A549 (cell line): ENCODE data around the gene SMAD3. TPM values are rescaled to one million over a fixed set of nuclear protein-coding genes. Genes with fewer than 3 reads are reported as not detected.

Experiments used
- ATAC-seq, 2 experiments: fragments of 200-7000 bp in 1 of 2; fragments of >200 bp in 1 of 2; cut with Nextera tagmentation in 1 of 2; cut with Tn5 transposase in 1 of 2; 3 replicates each; pipeline versions ENCODE4 v1.8.0 to v1.9.1; 2018 to 2020; ENCODE audit warnings: mild to moderate bottlenecking in 1 of 2, moderate library complexity in 1 of 2
- CTCF ChIA-PET: fragments of 300-600 bp; sonication (Branson Sonifier 250); formaldehyde crosslinking; extraction: SDS; loops from one replicate; lab custom pipeline; 2021; ENCODE audit warnings: antibody characterized with exemption, inconsistent platforms; lab: Yijun Ruan, JAX
- POLR2A ChIA-PET: fragments of 350-600 bp; formaldehyde crosslinking; extraction: SDS; loops from one replicate; lab custom pipeline; 2021; ENCODE audit warnings: antibody characterized with exemption, inconsistent platforms; lab: Yijun Ruan, JAX
- DNase-seq, 2 experiments: peaks; one replicate each; pipeline versions ENCODE4 v3.0.0 to v3.0.0-alpha.2; 2011 to 2016; ENCODE audit warnings: low read depth in 1 of 2, low spot score in 1 of 2
- FAIRE-seq: peaks from 2 replicates; lab custom pipeline; 2011; peaks lifted over from hg19 to GRCh38; lab: Jason Lieb, UNC
- H3K27ac ChIP-seq, 2 experiments: fragments of >200 bp; sonication (Bioruptor Twin); formaldehyde crosslinking; 3 replicates each; pipeline ENCODE4 v1.5.1; 2016 to 2017
- H3K4me1 ChIP-seq: fragments of >200 bp; sonication (Bioruptor Twin); formaldehyde crosslinking; 3 replicates; pipeline ENCODE4 v1.6.1; 2016
- H3K4me2 ChIP-seq: fragments of >200 bp; sonication (Bioruptor Twin); formaldehyde crosslinking; 3 replicates; pipeline ENCODE4 v1.6.1; 2016
- H3K4me3 ChIP-seq: fragments of >200 bp; sonication (Bioruptor Twin); formaldehyde crosslinking; 3 replicates; pipeline ENCODE4 v1.5.1; 2016
- H3K9me3 ChIP-seq: fragments of >200 bp; sonication (Bioruptor Twin); formaldehyde crosslinking; 3 replicates; pipeline ENCODE4 v1.6.1; 2016
- CTCF ChIP-seq: fragments of >200 bp; sonication (Bioruptor Twin); formaldehyde crosslinking; IDR thresholded peaks from 3 replicates; pipeline ENCODE4 v1.5.1; 2016
- FOSB ChIP-seq: fragments of 250-450 bp; sonication (Bioruptor Pico); IDR thresholded peaks from 2 replicates; pipeline ENCODE4 v1.5.0; 2020; ENCODE audit warnings: mild to moderate bottlenecking, moderate library complexity
- HEYL ChIP-seq: fragments of 250-450 bp; sonication (Bioruptor Pico); IDR thresholded peaks from 2 replicates; pipeline ENCODE4 v1.8.0; 2021; ENCODE audit warnings: mild to moderate bottlenecking, moderate library complexity
- HOXA7 ChIP-seq: fragments of 250-450 bp; sonication (Bioruptor Pico); IDR thresholded peaks from 2 replicates; pipeline ENCODE4 v1.5.0; 2020; ENCODE audit warnings: mild to moderate bottlenecking, moderate library complexity
- HOXB5 ChIP-seq: fragments of 250-450 bp; sonication (Bioruptor Pico); IDR thresholded peaks from 2 replicates; pipeline ENCODE4 v1.5.0; 2020; ENCODE audit warnings: mild to moderate bottlenecking, moderate library complexity
- JUN ChIP-seq, 2 experiments: fragments of >200 bp; sonication (Bioruptor Twin); formaldehyde crosslinking; IDR thresholded peaks; 2 replicates in 1 of 2; 3 replicates in 1 of 2; pipeline ENCODE4 v1.6.1; 2016 to 2017
- MAX ChIP-seq: IDR thresholded peaks from 2 replicates; pipeline ENCODE4 v1.6.1; 2012
- MYC ChIP-seq: IDR thresholded peaks from 2 replicates; pipeline ENCODE4 v1.6.1; 2012; ENCODE audit warnings: mild to moderate bottlenecking, inconsistent platforms, low read length, improper control_type of control experiment, borderline replicate concordance
- NPAS2 ChIP-seq: fragments of 250-450 bp; sonication (Bioruptor Pico); IDR thresholded peaks from 2 replicates; pipeline ENCODE4 v1.8.0; 2022; ENCODE audit warnings: mild to moderate bottlenecking, moderate library complexity, borderline replicate concordance
- POLR2A ChIP-seq: IDR thresholded peaks from 2 replicates; pipeline ENCODE4 v1.6.1; 2012; ENCODE audit warnings: mild to moderate bottlenecking, low read length
- POLR2AphosphoS2 ChIP-seq: conservative IDR thresholded peaks from 2 replicates; pipeline ENCODE4 v1.6.1; 2012; ENCODE audit warnings: low read length, improper control_type of control experiment, inconsistent platforms
- RAD21 ChIP-seq, 2 experiments: fragments of >200 bp in 1 of 2; sonication (Bioruptor Twin) in 1 of 2; formaldehyde crosslinking in 1 of 2; IDR thresholded peaks in 1 of 2; conservative IDR thresholded peaks in 1 of 2; 2 replicates in 1 of 2; 3 replicates in 1 of 2; pipeline ENCODE4 v1.6.1; 2012 to 2018; ENCODE audit warnings: inconsistent platforms in 1 of 2
- RCOR1 ChIP-seq: fragments of 150-350 bp; IDR thresholded peaks from 2 replicates; pipeline ENCODE4 v1.6.1; 2014; ENCODE audit warnings: antibody characterized with exemption, low read length, low read depth
- RNF2 ChIP-seq: fragments of 200-600 bp; sonication (generic); IDR thresholded peaks from 2 replicates; pipeline ENCODE4 v1.6.1; 2016; ENCODE audit warnings: low read depth, mild to moderate bottlenecking, antibody characterized with exemption, moderate library complexity, borderline replicate concordance
- SMC3 ChIP-seq: fragments of >200 bp; sonication (Bioruptor Twin); formaldehyde crosslinking; IDR thresholded peaks from 3 replicates; pipeline ENCODE4 v1.6.1; 2018; ENCODE audit warnings: inconsistent platforms
- TP53 ChIP-seq: fragments of 250-450 bp; sonication (Bioruptor Pico); IDR thresholded peaks from 2 replicates; pipeline ENCODE4 v1.5.0; 2021; ENCODE audit warnings: mild to moderate bottlenecking, moderate library complexity
- USF2 ChIP-seq: fragments of 450-650 bp; IDR thresholded peaks from 2 replicates; pipeline ENCODE4 v1.6.1; 2014; ENCODE audit warnings: antibody characterized with exemption
- ZFP36 ChIP-seq: fragments of 450-650 bp; IDR thresholded peaks from 2 replicates; pipeline ENCODE4 v1.6.1; 2014; ENCODE audit warnings: borderline replicate concordance; ENCODE audit not compliant: partially characterized antibody
- WGBS: methylation state at CpG from one replicate; pipeline ENCODE4 v1.1.6; 2017; ENCODE audit errors: missing lambda C conversion rate; 5-methylcytosine and 5-hydroxymethylcytosine counted together
- polyA plus RNA-seq, 4 experiments: library from polyadenylated mRNA; depleted of rRNA in 3 of 4; stranded (reverse); fragments of >200 nt; fragmentation: RNase III in 1 of 4; extraction: RNeasy Plus Mini Kit Qiagen cat#74134 plus additional on column Dnase treatment in 1 of 4; gene quantifications; 2 replicates in 3 of 4; 3 replicates in 1 of 4; pipeline ENCODE4 v1.2.3, GENCODE V29; 2011 to 2017
- TF ChIP-seq, protein P1 (sequence below): IDR thresholded peaks from 2 replicates; pipeline ENCODE4 v1.6.1; 2012

SMAD3 gene
- polyA plus RNA-seq, 2 of the 4 experiments (the other 2 are of a cell fraction) = 74.6 to 77.2 TPM

DNA sequence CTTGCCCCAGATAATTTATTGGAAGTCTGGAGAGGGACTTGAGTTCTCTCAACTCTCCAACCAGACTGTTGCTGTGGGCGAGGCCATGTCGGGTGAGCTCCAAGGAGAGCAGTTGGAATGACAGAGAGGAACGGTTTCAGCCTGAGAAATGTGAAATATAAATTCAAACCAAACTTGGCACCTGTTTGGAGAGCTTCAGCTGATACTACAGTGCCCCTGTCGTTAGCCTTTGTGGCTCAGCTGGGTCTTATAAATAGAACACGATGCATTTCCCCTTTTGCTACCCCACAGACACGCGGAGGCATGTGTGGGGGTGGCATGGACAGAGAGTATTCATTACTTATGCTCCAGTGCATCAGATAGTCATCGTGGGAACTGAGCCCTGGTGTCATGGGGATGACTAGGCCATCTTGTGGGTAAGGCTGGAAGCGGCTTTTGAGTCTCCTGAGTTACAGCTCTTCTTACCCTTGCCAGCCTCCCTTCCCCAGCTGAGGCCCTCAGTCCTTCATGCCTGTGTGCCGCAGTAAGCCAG is 15.6 kb downstream of the SMAD3 start:
- DNase-seq (peak in 1 of 2 experiments; percentile 71), FAIRE-seq (no peak), ATAC-seq (peak in 1 of 2 experiments; percentile 7; a peak in 2 of 6 replicates)
- TF ChIP-seq RAD21 (conservative IDR thresholded peaks at IDR 0.05 in 1 of 2, IDR thresholded peaks at IDR 0.05 in 1 of 2) = peak in 1 of 2 experiments; percentile 32; a peak in 3 of 5 replicates
- TF ChIP-seq RCOR1 = no peak
- TF ChIP-seq JUN (IDR thresholded peaks at IDR 0.05) = 0 out of 5 replicates have a peak, but pooled peaks of 1 of the 2 experiments have one; percentile 8
- TF ChIP-seq, protein P1, sequence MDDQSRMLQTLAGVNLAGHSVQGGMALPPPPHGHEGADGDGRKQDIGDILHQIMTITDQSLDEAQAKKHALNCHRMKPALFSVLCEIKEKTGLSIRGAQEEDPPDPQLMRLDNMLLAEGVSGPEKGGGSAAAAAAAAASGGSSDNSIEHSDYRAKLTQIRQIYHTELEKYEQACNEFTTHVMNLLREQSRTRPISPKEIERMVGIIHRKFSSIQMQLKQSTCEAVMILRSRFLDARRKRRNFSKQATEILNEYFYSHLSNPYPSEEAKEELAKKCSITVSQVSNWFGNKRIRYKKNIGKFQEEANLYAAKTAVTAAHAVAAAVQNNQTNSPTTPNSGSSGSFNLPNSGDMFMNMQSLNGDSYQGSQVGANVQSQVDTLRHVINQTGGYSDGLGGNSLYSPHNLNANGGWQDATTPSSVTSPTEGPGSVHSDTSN = no peak
- TF ChIP-seq CTCF = peak; percentile 31; the same call in 2 of the 3 replicates
- TF ChIP-seq MYC = 0 out of 2 replicates have a peak, but pooled peaks have one; percentile 25
- 0 out of 3 replicates have a peak, but pooled peaks have one; percentile 21 for TF ChIP-seq SMC3
- CTCF ChIA-PET = interaction anchor here (0.7 to 4.2 kb wide), 10 partner anchors 9 to 223 kb away, joined by 3 to 18 read pairs (median 4); partner anchors contain the start of gene SMAD3
- WGBS = 81% methylated on average over 10 of the region's 10 CpGs
- Histone ChIP-seq H3K27ac (peak overlapping the region in 1 of 2 experiments; percentile 62; a peak in 4 of 6 replicates), H3K9me3 (no peaks in the 10 kb centered on the region), H3K4me2 (no peak overlapping the region), H3K4me1 (peaks cover 99% of the 10 kb centered on the region), H3K4me3 (no peak overlapping the region)
- POLR2A ChIA-PET = no interaction called here

- ChIA-PET POLR2A (interaction anchor here (0.6 kb wide), 1 partner anchor 23 kb away, joined by 3 read pairs; no protein-coding TSS in a partner anchor), CTCF (interaction anchor here (0.6 to 4.2 kb wide), 12 partner anchors 10 to 222 kb away, joined by 3 to 18 read pairs (median 4); partner anchors contain the start of gene SMAD3)
- DNase-seq = no peak
Measured at GRCh38 chr15:67082007-67082536, 16.7 kb downstream of the SMAD3 start.

DNA sequence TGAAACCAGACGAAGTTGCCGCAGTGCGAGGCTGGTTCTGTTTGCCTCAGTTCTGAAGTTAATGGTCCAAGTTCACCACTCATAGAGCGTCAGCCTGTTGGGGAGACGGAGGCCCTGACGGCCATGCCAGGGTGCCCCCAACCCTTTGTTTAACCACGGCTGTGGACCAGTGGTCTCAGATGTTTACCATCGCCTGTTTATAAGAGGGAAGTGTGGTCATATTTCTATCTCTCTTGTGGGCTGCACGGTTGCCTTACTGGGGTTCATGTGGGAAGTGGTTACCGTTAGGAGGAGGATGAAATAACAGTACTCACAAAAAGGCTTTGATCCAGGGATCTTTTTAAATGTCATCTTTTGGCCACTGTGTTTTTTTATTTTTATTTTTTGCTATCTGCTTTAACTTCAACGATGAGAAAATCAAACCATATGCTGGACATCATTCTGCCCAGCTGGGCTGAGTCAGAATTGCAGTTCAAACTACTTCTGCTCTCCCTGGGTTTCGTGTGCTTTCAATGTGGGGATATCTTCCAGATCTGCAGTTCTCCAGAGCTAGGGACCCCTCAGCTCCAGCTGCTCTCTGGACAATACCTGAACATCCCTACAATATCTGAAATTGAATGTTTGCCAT is 17.8 kb downstream of the SMAD3 start:
- Histone ChIP-seq H3K4me2 (peak overlapping the region; percentile 38; the same call in 1 of the 3 replicates), H3K9me3 (no peaks in the 10 kb centered on the region), H3K4me3 (no peak overlapping the region), H3K27ac (peak overlapping the region in 1 of 2 experiments; percentile 62; a peak in 3 of 6 replicates), H3K4me1 (peaks cover 99% of the 10 kb centered on the region)
- WGBS = 86% methylated on average over 12 of the region's 12 CpGs
- ATAC-seq (no peak), FAIRE-seq (no peak), DNase-seq (no peak)
- no peak for TF ChIP-seq MAX
- 0 out of 5 replicates have a peak, but pooled peaks of 1 of the 2 experiments have one; percentile 30 for TF ChIP-seq JUN (IDR thresholded peaks at IDR 0.05)
- CTCF ChIA-PET = interaction anchor here (1.0 to 4.2 kb wide), 9 partner anchors 11 to 220 kb away, joined by 3 to 18 read pairs (median 5); partner anchors contain the start of gene SMAD3
- POLR2A ChIA-PET = interaction anchor here (1.0 kb wide), 1 partner anchor 18 kb away, joined by 3 read pairs; the partner anchor contains the start of gene SMAD3

More at GRCh38 chr15:67082007-67082536, 16.7 kb downstream of the SMAD3 start:
- Histone ChIP-seq H3K27ac (peak overlapping the region; percentile 10 to 62; a peak in 4 of 6 replicates), H3K4me2 (peak overlapping the region; percentile 38), H3K4me3 (no peak overlapping the region), H3K9me3 (no peaks in the 10 kb centered on the region), H3K4me1 (peaks cover 99% of the 10 kb centered on the region)
- ATAC-seq = no peak
- no peak for FAIRE-seq
- WGBS = 48% methylated on average over 3 of the region's 3 CpGs
- TF ChIP-seq HOXA7 = no peak
- TF ChIP-seq ZFP36 = no peak
- TF ChIP-seq RNF2 = no peak
- no peak for TF ChIP-seq TP53 (CRISPR knock-in tag)
- TF ChIP-seq HEYL (CRISPR knock-in tag) = no peak
- TF ChIP-seq POLR2A = no peak
- TF ChIP-seq HOXB5 (CRISPR knock-in tag) = no peak
- TF ChIP-seq NPAS2 (CRISPR knock-in tag) = no peak
- no peak for TF ChIP-seq USF2
- no peak for TF ChIP-seq POLR2AphosphoS2
- TF ChIP-seq FOSB (CRISPR knock-in tag) = no peak
